SK-N-SH (cell line): ENCODE data around the gene BAG2. TPM values are rescaled to one million over a fixed set of nuclear protein-coding genes. Genes with fewer than 3 reads are reported as not detected.

ENCODE experiments used
- CTCF ChIA-PET: fragments of 300-600, 350-600 bp; formaldehyde crosslinking; extraction: SDS; loops from one replicate; lab custom pipeline; 2021; lab: Yijun Ruan, JAX
- POLR2A ChIA-PET: fragments of 350-600 bp; sonication (Branson Sonifier 250); formaldehyde crosslinking; extraction: SDS; loops from one replicate; lab custom pipeline; 2020; ENCODE audit warnings: antibody characterized with exemption, inconsistent platforms; lab: Yijun Ruan, JAX
- DNase-seq: peaks from one replicate; pipeline ENCODE4 v3.0.0; 2012
- H2AFZ ChIP-seq: fragments of 200-600 bp; sonication (generic); 2 replicates; pipeline ENCODE4 v1.8.1; 2016; ENCODE audit warnings: antibody characterized with exemption, mild to moderate bottlenecking, low read depth
- H3F3A ChIP-seq: fragments of 200-600 bp; sonication (generic); replicated peaks from 2 replicates; pipeline ENCODE3; 2016; ENCODE audit warnings: antibody characterized with exemption, mild to moderate bottlenecking; ENCODE audit not compliant: insufficient read depth
- H3K27ac ChIP-seq, 2 experiments: fragments of 200-500 bp in 1 of 2; fragments of 200-600 bp in 1 of 2; sonication (Bioruptor generic) in 1 of 2; sonication (generic), shearing (Covaris generic) in 1 of 2; 2 replicates each; pipeline versions ENCODE4 v1.5.1 to v1.6.1; 2014 to 2016; ENCODE audit warnings: low read depth in 2 of 2, inconsistent platforms in 1 of 2, low read length in 1 of 2, mild to moderate bottlenecking in 1 of 2, mixed read lengths in 1 of 2
- H3K27me3 ChIP-seq: fragments of 200-600 bp; sonication (generic), shearing (Covaris generic); 2 replicates; pipeline ENCODE4 v1.6.1; 2016; ENCODE audit warnings: mixed run types; ENCODE audit not compliant: insufficient read depth
- H3K36me3 ChIP-seq, 2 experiments: fragments of 200-500 bp in 1 of 2; fragments of 200-600 bp in 1 of 2; sonication (Bioruptor generic) in 1 of 2; sonication (generic) in 1 of 2; replicated peaks in 1 of 2; 2 replicates each; pipeline versions ENCODE3 to v1.5.1; 2014 to 2016; ENCODE audit warnings: low read length in 1 of 2, mild to moderate bottlenecking in 1 of 2; ENCODE audit not compliant: insufficient read depth in 2 of 2, control insufficient read depth in 1 of 2
- H3K4me1 ChIP-seq, 2 experiments: fragments of 200-500 bp in 1 of 2; fragments of 200-600 bp in 1 of 2; sonication (Bioruptor generic) in 1 of 2; sonication (generic), shearing (Covaris generic) in 1 of 2; 2 replicates each; pipeline versions ENCODE4 v1.5.1 to v1.6.1; 2014 to 2016; ENCODE audit warnings: low read depth in 1 of 2, low read length in 1 of 2, mixed run types in 1 of 2; ENCODE audit not compliant: insufficient read depth in 2 of 2, control insufficient read depth in 1 of 2
- H3K4me2 ChIP-seq: fragments of 200-600 bp; sonication (generic), shearing (Covaris generic); 2 replicates; pipeline ENCODE4 v1.6.1; 2017; ENCODE audit warnings: mixed run types
- H3K4me3 ChIP-seq, 2 experiments: fragments of 200-500 bp in 1 of 2; fragments of 200-600 bp in 1 of 2; sonication (Bioruptor generic) in 1 of 2; sonication (generic), shearing (Covaris generic) in 1 of 2; 2 replicates each; pipeline versions ENCODE4 v1.5.1 to v1.8.1; 2014 to 2016; ENCODE audit warnings: low read depth in 2 of 2, inconsistent platforms in 1 of 2, low read length in 1 of 2, mild to moderate bottlenecking in 1 of 2, mixed read lengths in 1 of 2, moderate library complexity in 1 of 2
- H3K79me2 ChIP-seq: fragments of 200-600 bp; sonication (generic); 2 replicates; pipeline ENCODE4 v1.8.1; 2017; ENCODE audit warnings: mild to moderate bottlenecking; ENCODE audit not compliant: insufficient read depth
- H3K9ac ChIP-seq: fragments of 200-600 bp; sonication (generic); 2 replicates; pipeline ENCODE4 v1.6.1; 2017; ENCODE audit warnings: mixed run types
- H3K9me2 ChIP-seq: fragments of 200-600 bp; sonication (generic); 2 replicates; pipeline ENCODE4 v1.6.1; 2017; ENCODE audit warnings: mixed run types
- H3K9me3 ChIP-seq: fragments of 200-600 bp; sonication (generic); 2 replicates; pipeline ENCODE4 v1.6.1; 2017; ENCODE audit warnings: mixed run types, mild to moderate bottlenecking, moderate library complexity
- H4K20me1 ChIP-seq: fragments of 200-600 bp; sonication (generic); 2 replicates; pipeline ENCODE4 v1.6.1; 2017; ENCODE audit warnings: mild to moderate bottlenecking, mixed run types; ENCODE audit not compliant: insufficient read depth
- CHD2 ChIP-seq: fragments of 150-350 bp; IDR thresholded peaks from 2 replicates; pipeline ENCODE4 v1.6.1; 2018; ENCODE audit warnings: low read length; ENCODE audit not compliant: partially characterized antibody
- CTCF ChIP-seq: fragments of 200-600 bp; sonication (generic); IDR thresholded peaks from 2 replicates; pipeline ENCODE4 v1.6.1; 2017; ENCODE audit warnings: antibody characterized with exemption, mild to moderate bottlenecking, moderate library complexity
- ELF1 ChIP-seq: IDR thresholded peaks from 2 replicates; pipeline ENCODE4 v1.4.0; 2012
- FOSL2 ChIP-seq: IDR thresholded peaks from 2 replicates; pipeline ENCODE4 v1.4.0; 2012; ENCODE audit warnings: low read depth, mild to moderate bottlenecking, moderate library complexity, borderline replicate concordance
- FOXM1 ChIP-seq: IDR thresholded peaks from 2 replicates; pipeline ENCODE4 v1.4.0; 2012; ENCODE audit warnings: low read depth, mild to moderate bottlenecking
- GATA2 ChIP-seq: sonication (generic); formaldehyde crosslinking; IDR thresholded peaks from 2 replicates; pipeline ENCODE4 v1.5.0; 2020; ENCODE audit warnings: mild to moderate bottlenecking, missing genetic modification reagents
- JUND ChIP-seq: IDR thresholded peaks from 2 replicates; pipeline ENCODE4 v1.4.0; 2012
- MAX ChIP-seq: IDR thresholded peaks from 2 replicates; pipeline ENCODE4 v1.4.0; 2012; ENCODE audit warnings: low read depth
- MXI1 ChIP-seq: IDR thresholded peaks from 2 replicates; pipeline ENCODE4 v1.6.1; 2012; ENCODE audit warnings: mild to moderate bottlenecking, low read depth, low read length, improper control_type of control experiment
- POLR2AphosphoS5 ChIP-seq: IDR thresholded peaks from 2 replicates; pipeline ENCODE4 v1.6.1; 2012; ENCODE audit warnings: low read depth, low read length
- RAD21 ChIP-seq: IDR thresholded peaks from 2 replicates; pipeline ENCODE4 v1.6.1; 2012; ENCODE audit warnings: mild to moderate bottlenecking, low read length
- RCOR1 ChIP-seq: fragments of 150-350 bp; IDR thresholded peaks from 2 replicates; pipeline ENCODE4 v1.6.1; 2017; ENCODE audit warnings: antibody characterized with exemption, low read length
- RXRA ChIP-seq: IDR thresholded peaks from 2 replicates; pipeline ENCODE4 v1.4.0; 2012; ENCODE audit warnings: low read depth, mild to moderate bottlenecking, borderline replicate concordance
- SIN3A ChIP-seq: IDR thresholded peaks from 2 replicates; pipeline ENCODE4 v1.6.1; 2012; ENCODE audit warnings: low read depth, mild to moderate bottlenecking, low read length, moderate library complexity, borderline replicate concordance
- SMC3 ChIP-seq: IDR thresholded peaks from 2 replicates; pipeline ENCODE4 v1.6.1; 2012; ENCODE audit warnings: low read depth, low read length, improper control_type of control experiment
- TAF1 ChIP-seq: IDR thresholded peaks from 2 replicates; pipeline ENCODE4 v1.6.1; 2012; ENCODE audit warnings: low read depth, mild to moderate bottlenecking, low read length, moderate library complexity, borderline replicate concordance
- USF1 ChIP-seq: IDR thresholded peaks from 2 replicates; pipeline ENCODE4 v1.4.0; 2012; ENCODE audit warnings: low read depth, borderline replicate concordance
- WGBS: methylation state at CpG from one replicate; pipeline ENCODE4 v1.1.6; 2017; ENCODE audit warnings: low lambda C conversion rate; 5-methylcytosine and 5-hydroxymethylcytosine counted together
- polyA plus RNA-seq, 3 experiments: library from polyadenylated mRNA; depleted of rRNA; stranded (reverse); fragments of >200 nt; gene quantifications; 2 replicates each; pipeline ENCODE4 v1.2.3, GENCODE V29; 2012
- TF ChIP-seq, protein P1 (sequence below): fragments of 150-350 bp; IDR thresholded peaks from 2 replicates; pipeline ENCODE4 v1.6.1; 2016; ENCODE audit warnings: mild to moderate bottlenecking, low read depth, low read length

The BAG2 gene
- 5.3 and 7.7 TPM in 2 replicates for polyA plus RNA-seq (2012; rRNA removed)
- 9.7 and 11.3 TPM in 2 replicates for polyA plus RNA-seq (2012; cell fraction: cytosol; rRNA removed)
- polyA plus RNA-seq (2012; cell fraction: nucleus; rRNA removed), result 2.6 and 4.6 TPM in 2 replicates

DNA sequence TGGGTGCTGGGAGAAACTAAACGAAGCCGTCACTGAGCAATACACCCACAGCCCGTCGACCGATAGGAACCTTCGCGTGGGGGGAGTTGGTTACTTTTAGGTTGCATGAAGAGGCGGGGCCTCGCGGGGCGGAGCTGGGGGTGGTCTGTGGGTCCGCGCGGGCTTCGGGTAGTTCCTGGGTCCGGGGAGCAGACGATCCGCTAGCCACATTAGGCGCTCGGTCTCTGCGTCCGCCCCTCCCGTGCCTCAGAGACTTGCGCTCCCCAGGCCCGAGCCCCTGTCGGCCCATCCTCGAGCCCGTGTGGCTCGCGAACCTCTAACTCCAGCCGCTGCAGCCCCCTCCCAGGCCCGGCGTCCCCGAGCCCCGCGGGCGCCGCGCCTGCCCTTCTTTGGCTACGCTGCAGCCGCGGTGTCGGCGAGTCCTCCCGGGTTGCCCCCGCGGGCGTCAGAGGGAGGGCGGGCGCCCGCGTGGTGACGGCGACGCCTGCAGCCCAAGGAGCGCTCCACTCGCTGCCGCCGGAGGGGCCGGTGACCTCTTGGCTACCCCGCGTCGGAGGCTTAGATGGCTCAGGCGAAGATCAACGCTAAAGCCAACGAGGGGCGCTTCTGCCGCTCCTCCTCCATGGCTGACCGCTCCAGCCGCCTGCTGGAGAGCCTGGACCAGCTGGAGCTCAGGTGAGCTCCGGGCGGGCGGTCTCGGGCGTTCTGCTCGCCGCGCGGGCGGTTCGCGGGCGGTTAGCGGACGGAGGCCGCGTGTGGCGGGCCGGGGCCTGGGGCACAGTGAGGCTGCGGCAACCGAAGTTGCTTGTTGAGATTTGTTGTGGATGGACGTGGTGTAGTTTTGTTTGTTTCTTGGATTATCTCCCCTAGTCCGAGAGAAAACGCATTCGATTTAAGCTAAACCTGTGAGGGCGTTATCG is at the start of gene BAG2:
Gene BAG2, plus strand, starts transcription at position 191 of the 920 bp plus-strand sequence. Its CDS starts 372 bp downstream, at position 563.
- no peaks in the 10 kb centered on the region for H3K27me3 ChIP-seq
- peak within 1 kb of the TSS; percentile 65 to 78 for H3K4me3 ChIP-seq
- H3K79me2 ChIP-seq, result peaks cover 48% of the 10 kb centered on the region
- H4K20me1 ChIP-seq, result no peaks in the 10 kb centered on the region
- H3K4me1 ChIP-seq, result peaks cover 4 to 12% of the 10 kb centered on the region in 2 experiments; a peak in 3 of 4 replicates
- H3K9me2 ChIP-seq, result no peaks in the 10 kb centered on the region
- peak within 1 kb of the TSS; percentile 78 to 91 for H3K27ac ChIP-seq
- ChIA-PET CTCF (interaction anchor here (1.3 to 1.8 kb wide), 4 partner anchors 11 to 270 kb away, joined by 4 to 5 read pairs (median 4); partner anchors contain the start of gene RAB23), POLR2A (interaction anchor here (0.8 to 1.3 kb wide), 2 partner anchors 50 to 268 kb away, joined by 3 to 8 read pairs; partner anchors contain the start of gene RAB23)
- peak within 1 kb of the TSS; percentile 66 for H2AFZ ChIP-seq
- peak within 1 kb of the TSS; percentile 84 for H3K4me2 ChIP-seq
- no peaks in the 10 kb centered on the region for H3K9me3 ChIP-seq
- peak; percentile 89 for DNase-seq
- peak; percentile 46; the same call in 1 of the 2 replicates for TF ChIP-seq RXRA
- TF ChIP-seq JUND, result peak; percentile 5; the same call in 1 of the 2 replicates
- no peak for TF ChIP-seq FOXM1
- TF ChIP-seq FOSL2, result 0 out of 2 replicates have a peak, but pooled peaks have one; percentile 1
- peak; percentile 39 for TF ChIP-seq ELF1
- TF ChIP-seq SMC3, result peak; percentile 13; the same call in 1 of the 2 replicates
- no peak for TF ChIP-seq RCOR1
- TF ChIP-seq, protein P1, sequence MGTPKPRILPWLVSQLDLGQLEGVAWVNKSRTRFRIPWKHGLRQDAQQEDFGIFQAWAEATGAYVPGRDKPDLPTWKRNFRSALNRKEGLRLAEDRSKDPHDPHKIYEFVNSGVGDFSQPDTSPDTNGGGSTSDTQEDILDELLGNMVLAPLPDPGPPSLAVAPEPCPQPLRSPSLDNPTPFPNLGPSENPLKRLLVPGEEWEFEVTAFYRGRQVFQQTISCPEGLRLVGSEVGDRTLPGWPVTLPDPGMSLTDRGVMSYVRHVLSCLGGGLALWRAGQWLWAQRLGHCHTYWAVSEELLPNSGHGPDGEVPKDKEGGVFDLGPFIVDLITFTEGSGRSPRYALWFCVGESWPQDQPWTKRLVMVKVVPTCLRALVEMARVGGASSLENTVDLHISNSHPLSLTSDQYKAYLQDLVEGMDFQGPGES, result no peak
- TF ChIP-seq RAD21, result 0 out of 2 replicates have a peak, but pooled peaks have one; percentile 8
- peak; percentile 33 for TF ChIP-seq MAX
- no peak for TF ChIP-seq GATA2 (CRISPR knock-in tag)
- peak; percentile 71; the same call in 1 of the 2 replicates for TF ChIP-seq TAF1
- TF ChIP-seq CHD2, result peak; percentile 45
- TF ChIP-seq CTCF, result peak; percentile 32; the same call in 1 of the 2 replicates
- TF ChIP-seq POLR2AphosphoS5, result peak; percentile 81
- TF ChIP-seq MXI1, result peak; percentile 67; the same call in 1 of the 2 replicates
- TF ChIP-seq USF1, result no peak
- peak; percentile 11; the same call in 1 of the 2 replicates for TF ChIP-seq SIN3A
- H3K36me3 ChIP-seq, result peaks cover 19 to 40% of the 10 kb centered on the region in 2 experiments
- H3F3A ChIP-seq, result peaks cover 27% of the 10 kb centered on the region
- WGBS, result 4% methylated on average over 19 of the region's 97 CpGs
- peak within 1 kb of the TSS; percentile 78 for H3K9ac ChIP-seq
